C4-2B (cell line): Measurements from ENCODE around the gene CASKIN1.
"Not testable (repeated sequence)": the region's sequence is repeated elsewhere in the genome, so short reads cannot be mapped to it uniquely, and the experiment has no call there.

ENCODE experiments used
- CTCF ChIP-seq: fragments of 450-650 bp; conservative IDR thresholded peaks from 2 replicates; pipeline ENCODE4 v1.5.1; 2017; ENCODE audit warnings: mild to moderate bottlenecking
- ZFX ChIP-seq: fragments of 450-650 bp; IDR thresholded peaks from 2 replicates; pipeline ENCODE4 v1.6.1; 2017

- not testable (repeated sequence) for TF ChIP-seq CTCF
- 0 out of 2 replicates have a peak, but pooled peaks have one; percentile 20 for TF ChIP-seq ZFX
These were observed 61.3 kb downstream of the CASKIN1 start for GRCh38 chr16:2135071-2135470.
